ENCODE results near the gene GEMIN2.
A peak's percentile ranks its signal among the peaks of the same experiment; 100 is the strongest.
"Not testable (repeated sequence)": the region's sequence is repeated elsewhere in the genome, so short reads cannot be mapped to it uniquely, and the experiment has no call there.

GEMIN2 gene

GRCh38 chr14:39114073-39114838 lies at the start of gene GEMIN2:
Gene GEMIN2, plus strand, starts transcription at chr14:39114323. Its CDS starts 16 bp downstream, at chr14:39114339.
- DNase-seq = peak; percentile 94

GRCh38 chr14:39069169-39069805 lies 44.8 kb upstream of the GEMIN2 start:
- DNase-seq = not testable (repeated sequence)

- DNase-seq = no peak
Measured at GRCh38 chr14:39069923-39070322, 44.2 kb upstream of the GEMIN2 start.

- DNase-seq = no peak
Measured at GRCh38 chr14:39071096-39071495, 43.0 kb upstream of the GEMIN2 start.

GRCh38 chr14:39080886-39081285 lies 33.2 kb upstream of the GEMIN2 start:
- DNase-seq = no peak

GRCh38 chr14:39083127-39083526 lies 31.0 kb upstream of the GEMIN2 start:
- DNase-seq = no peak

- no peak for DNase-seq
Measured at GRCh38 chr14:39085933-39086332, 28.2 kb upstream of the GEMIN2 start.

- DNase-seq = no peak
Measured at GRCh38 chr14:39087493-39087892, 26.6 kb upstream of the GEMIN2 start.

- DNase-seq = no peak
Measured at GRCh38 chr14:39090548-39091111, 23.5 kb upstream of the GEMIN2 start.

- no peak for DNase-seq
Measured at GRCh38 chr14:39091716-39092115, 22.4 kb upstream of the GEMIN2 start.

- DNase-seq = no peak
Measured at GRCh38 chr14:39094515-39094914, 19.6 kb upstream of the GEMIN2 start.

- no peak for DNase-seq
Measured at GRCh38 chr14:39097159-39097558, 17.0 kb upstream of the GEMIN2 start.

GRCh38 chr14:39099215-39099614 lies 14.9 kb upstream of the GEMIN2 start:
- not testable (repeated sequence) for DNase-seq

- DNase-seq = no peak
Measured at GRCh38 chr14:39099748-39100147, 14.4 kb upstream of the GEMIN2 start.

GRCh38 chr14:39102265-39102968 lies 11.7 kb upstream of the GEMIN2 start:
- DNase-seq = no peak

GRCh38 chr14:39102969-39103957 lies 10.9 kb upstream of the GEMIN2 start, which contains the start of gene SEC23A:
Gene SEC23A, minus strand, starts transcription at chr14:39103235. Its CDS starts 7,117 bp downstream, at chr14:39096118.
- peak; percentile 87 for DNase-seq

- not testable (repeated sequence) for DNase-seq
Measured at GRCh38 chr14:39104078-39104801, 9.9 kb upstream of the GEMIN2 start.

GRCh38 chr14:39107591-39107996 lies 6.5 kb upstream of the GEMIN2 start:
- no peak for DNase-seq

- DNase-seq = no peak
Measured at GRCh38 chr14:39108791-39109190, 5.3 kb upstream of the GEMIN2 start.

GRCh38 chr14:39109893-39110715 lies 4.0 kb upstream of the GEMIN2 start:
- DNase-seq = no peak
